BJ (cell line): Measurements from ENCODE around the gene AFF3. TPM values are rescaled to one million over a fixed set of nuclear protein-coding genes. Genes with fewer than 3 reads are reported as not detected.

Experiments
- CTCF ChIA-PET: fragments of 350-600 bp; formaldehyde crosslinking; extraction: SDS; loops from one replicate; lab custom pipeline; 2021; ENCODE audit warnings: antibody characterized with exemption, inconsistent platforms; lab: Yijun Ruan, JAX
- POLR2A ChIA-PET: fragments of 300-600 bp; sonication (Branson Sonifier 250); formaldehyde crosslinking; extraction: SDS; loops from one replicate; lab custom pipeline; 2021; ENCODE audit warnings: antibody characterized with exemption; lab: Charles Lee
- DNase-seq: peaks from one replicate; pipeline ENCODE4 v3.0.0-alpha.2; 2011; ENCODE audit warnings: low read depth
- H3K27me3 ChIP-seq: 2 replicates; pipeline ENCODE4 v1.6.0; 2011; ENCODE audit warnings: low read length; ENCODE audit not compliant: control insufficient read depth, insufficient read depth
- H3K36me3 ChIP-seq: 2 replicates; pipeline ENCODE4 v1.5.1; 2011; ENCODE audit warnings: low read length; ENCODE audit not compliant: control insufficient read depth, insufficient read depth
- H3K4me3 ChIP-seq: 2 replicates; pipeline ENCODE4 v1.5.1; 2011; ENCODE audit warnings: low read depth, mild to moderate bottlenecking, control low read depth, low read length
- polyA plus RNA-seq: library from polyadenylated mRNA; depleted of rRNA; stranded (reverse); fragments of >200 nt; gene quantifications from 2 replicates; pipeline ENCODE4 v1.2.3, GENCODE V29; 2011
- TF ChIP-seq, protein P1 (sequence below): IDR thresholded peaks from 2 replicates; pipeline ENCODE4 v1.5.1; 2011; ENCODE audit warnings: low read depth, mild to moderate bottlenecking, control low read depth, inconsistent platforms, low read length, moderate library complexity; ENCODE audit not compliant: insufficient read depth

Gene AFF3
- polyA plus RNA-seq, 1 experiment = 11.5 TPM

DNA sequence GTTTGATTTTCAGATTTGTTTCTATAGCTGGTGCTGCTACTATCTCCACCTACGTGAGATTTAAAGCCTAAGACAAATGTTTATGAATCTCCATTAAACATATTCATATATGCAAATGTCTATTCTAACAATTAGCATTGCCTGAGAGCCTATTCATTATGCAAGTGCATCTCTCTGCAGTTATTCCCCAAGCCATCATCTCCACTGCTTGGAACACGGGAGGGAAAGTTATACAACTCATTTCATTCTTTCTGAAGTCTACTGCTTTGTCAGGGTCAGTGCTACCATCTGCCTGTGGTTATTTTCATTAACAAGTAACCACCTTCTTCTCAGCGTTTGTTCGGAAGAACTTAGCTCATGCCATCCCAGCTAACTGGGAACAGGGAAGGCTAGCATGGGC lies 463.8 kb downstream of the AFF3 start:
- no peaks in the 10 kb centered on the region for H3K36me3 ChIP-seq
- ChIA-PET CTCF (no interaction called here), POLR2A (no interaction called here)
- H3K27me3 ChIP-seq = no peaks in the 10 kb centered on the region
- no peak for DNase-seq
- TF ChIP-seq, protein P1, sequence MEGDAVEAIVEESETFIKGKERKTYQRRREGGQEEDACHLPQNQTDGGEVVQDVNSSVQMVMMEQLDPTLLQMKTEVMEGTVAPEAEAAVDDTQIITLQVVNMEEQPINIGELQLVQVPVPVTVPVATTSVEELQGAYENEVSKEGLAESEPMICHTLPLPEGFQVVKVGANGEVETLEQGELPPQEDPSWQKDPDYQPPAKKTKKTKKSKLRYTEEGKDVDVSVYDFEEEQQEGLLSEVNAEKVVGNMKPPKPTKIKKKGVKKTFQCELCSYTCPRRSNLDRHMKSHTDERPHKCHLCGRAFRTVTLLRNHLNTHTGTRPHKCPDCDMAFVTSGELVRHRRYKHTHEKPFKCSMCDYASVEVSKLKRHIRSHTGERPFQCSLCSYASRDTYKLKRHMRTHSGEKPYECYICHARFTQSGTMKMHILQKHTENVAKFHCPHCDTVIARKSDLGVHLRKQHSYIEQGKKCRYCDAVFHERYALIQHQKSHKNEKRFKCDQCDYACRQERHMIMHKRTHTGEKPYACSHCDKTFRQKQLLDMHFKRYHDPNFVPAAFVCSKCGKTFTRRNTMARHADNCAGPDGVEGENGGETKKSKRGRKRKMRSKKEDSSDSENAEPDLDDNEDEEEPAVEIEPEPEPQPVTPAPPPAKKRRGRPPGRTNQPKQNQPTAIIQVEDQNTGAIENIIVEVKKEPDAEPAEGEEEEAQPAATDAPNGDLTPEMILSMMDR = no peak
- H3K4me3 ChIP-seq = no peak overlapping the region

DNA sequence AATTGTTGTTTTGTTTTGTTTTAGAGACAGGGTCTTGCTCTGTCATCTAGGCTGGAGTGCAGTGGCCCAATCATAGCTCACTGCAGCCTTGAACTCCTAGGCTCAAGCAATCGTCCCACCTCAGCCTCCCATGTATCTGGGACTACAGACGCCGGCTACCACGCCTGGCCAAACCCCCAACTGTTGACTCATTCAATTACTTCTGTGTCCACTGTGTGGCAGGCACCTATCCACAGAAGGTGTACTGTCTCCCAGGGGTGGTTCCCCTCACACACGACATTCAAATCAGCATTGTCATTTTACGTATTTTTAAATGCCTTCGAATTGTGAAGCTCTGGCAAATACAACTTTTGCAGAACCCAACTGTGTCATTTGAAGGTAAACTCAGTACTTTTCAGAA lies 464.6 kb downstream of the AFF3 start:
- TF ChIP-seq, protein P1 = no peak
- no peak overlapping the region for H3K4me3 ChIP-seq

DNA sequence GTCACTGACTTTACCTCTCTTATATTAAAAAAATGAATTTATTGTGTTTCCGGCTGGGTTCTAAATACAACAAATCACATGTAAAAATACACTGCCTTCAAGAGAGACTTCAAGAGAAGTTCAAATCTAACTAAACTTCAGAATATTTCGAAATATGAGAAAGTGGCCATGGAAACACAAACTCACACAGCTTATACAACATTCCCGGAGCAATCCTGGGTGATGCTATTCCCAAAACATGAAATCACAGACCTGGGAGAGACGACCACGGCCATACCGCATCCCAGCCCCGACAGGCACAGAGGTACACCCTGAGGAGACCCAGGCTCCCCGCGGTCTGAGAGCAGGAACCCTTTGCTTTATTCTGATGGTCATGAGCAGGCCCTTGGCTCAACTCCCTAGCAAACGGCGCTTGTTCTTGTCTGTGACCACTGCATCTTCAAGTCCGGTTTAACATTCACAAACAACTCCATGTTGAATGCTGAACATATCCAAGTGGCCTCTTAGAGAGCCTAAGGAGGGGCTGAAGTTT lies 467.2 kb downstream of the AFF3 start:
- TF ChIP-seq, protein P1 = no peak
- Histone ChIP-seq H3K36me3 (no peaks in the 10 kb centered on the region), H3K4me3 (no peak overlapping the region), H3K27me3 (no peaks in the 10 kb centered on the region)
- ChIA-PET CTCF (no interaction called here), POLR2A (no interaction called here)
- no peak for DNase-seq

More for the DNA sequence above, 464.6 kb downstream of the AFF3 start:
- CTCF ChIA-PET = interaction anchor here (0.9 to 1.6 kb wide), 4 partner anchors 9 to 113 kb away, joined by 3 to 4 read pairs (median 3); no protein-coding TSS in a partner anchor
- no peak for DNase-seq
- POLR2A ChIA-PET = no interaction called here
- Histone ChIP-seq H3K36me3 (no peaks in the 10 kb centered on the region), H3K27me3 (no peaks in the 10 kb centered on the region)

GRCh38 chr2:99674090-99674489 lies 468.3 kb downstream of the AFF3 start:
- ChIA-PET POLR2A (no interaction called here), CTCF (no interaction called here)
- TF ChIP-seq, protein P1 = no peak
- DNase-seq = no peak
- Histone ChIP-seq H3K27me3 (no peaks in the 10 kb centered on the region), H3K4me3 (no peak overlapping the region), H3K36me3 (no peaks in the 10 kb centered on the region)

- H3K36me3 ChIP-seq = no peaks in the 10 kb centered on the region
- H3K27me3 ChIP-seq = no peaks in the 10 kb centered on the region
- TF ChIP-seq, protein P1 = no peak
- POLR2A ChIA-PET = no interaction called here
- H3K4me3 ChIP-seq = no peak overlapping the region
- CTCF ChIA-PET = interaction anchor here (0.6 to 1.6 kb wide), 3 partner anchors 15 to 338 kb away, joined by 3 to 4 read pairs (median 3); no protein-coding TSS in a partner anchor
- no peak for DNase-seq
Observed at GRCh38 chr2:99672766-99673350, 469.5 kb downstream of the AFF3 start.
